ENCODE data around the gene LRRK1.

LRRK1 gene

DNA sequence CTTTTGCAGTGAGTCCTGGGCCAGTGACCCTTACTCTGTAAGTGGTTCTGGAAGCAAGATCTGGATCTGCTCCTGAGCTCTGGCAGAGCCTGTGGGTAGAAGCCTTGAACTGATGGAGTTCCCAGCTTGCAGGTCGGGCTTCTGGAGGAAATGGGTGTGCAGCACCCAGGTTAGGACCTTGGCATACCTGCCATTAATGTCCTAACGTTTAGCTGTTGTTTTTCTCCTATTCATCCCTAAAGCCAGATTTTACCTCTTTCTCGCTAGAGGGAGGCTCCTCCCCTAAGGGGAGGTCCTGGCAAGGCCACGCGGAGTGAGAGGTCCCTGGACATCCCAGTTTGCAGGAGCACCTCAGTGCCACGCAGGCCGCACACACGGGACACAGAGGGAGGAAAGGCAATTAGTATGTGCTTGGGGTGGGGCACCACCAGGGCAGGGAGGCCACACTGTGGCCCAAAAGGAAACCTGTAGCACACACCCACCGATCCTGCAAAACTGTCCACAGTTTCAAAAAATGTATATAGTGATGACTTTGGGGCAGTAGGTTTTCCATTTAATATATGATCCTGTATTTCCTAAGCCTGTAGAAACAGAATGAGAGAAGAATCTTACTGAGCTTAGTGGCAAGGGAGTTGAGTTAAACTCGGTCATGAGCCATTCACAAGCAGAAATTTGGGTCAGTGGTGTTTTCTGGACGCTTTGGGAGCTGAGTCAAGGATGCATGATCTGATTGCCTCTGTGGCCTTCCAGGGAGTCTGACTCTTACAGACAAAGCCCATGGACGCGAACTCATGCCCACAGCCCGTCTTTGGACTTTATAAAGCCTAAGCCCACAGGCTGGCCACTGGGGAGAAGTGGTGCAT is 148.7 kb downstream of the LRRK1 start:
- Histone ChIP-seq H3K9ac (ENCODE audit: low read length) (peak overlapping the region; percentile 85), H3K36me3 (ENCODE audit: control insufficient read depth in 1 of 2, insufficient read depth in 2 of 2, low read depth in 1 of 2, low read length in 2 of 2) (peaks cover 0 to 48% of the 10 kb centered on the region in 2 experiments), H4K8ac (ENCODE audit: low read length) (peak overlapping the region; percentile 96), H2AK5ac (ENCODE audit: low read length, severe bottlenecking) (no peak overlapping the region), H3K27me3 (ENCODE audit: control insufficient read depth in 1 of 2, insufficient read depth in 1 of 2, low read length in 2 of 2) (no peaks in the 10 kb centered on the region), H3K9me3 (ENCODE audit: control insufficient read depth, low read length) (no peaks in the 10 kb centered on the region), H3K4me1 (ENCODE audit: control insufficient read depth, insufficient read depth, low read depth, low read length) (peaks cover 22% of the 10 kb centered on the region), H3K4me2 (ENCODE audit: low read length, poor library complexity, severe bottlenecking) (no peak overlapping the region), H2AFZ (ENCODE audit: low read depth, low read length) (no peak overlapping the region), H3K18ac (ENCODE audit: low read depth in 1 of 2, low read length in 2 of 2) (peak overlapping the region; percentile 60 to 88), H3K79me1 (replicated peaks; ENCODE audit: low read length, poor library complexity, severe bottlenecking) (no peaks in the 10 kb centered on the region), H3K4ac (ENCODE audit: low read depth in 1 of 2, low read length in 2 of 2) (peak overlapping the region; percentile 75 to 92), H3K27ac (ENCODE audit: low read length, poor library complexity, severe bottlenecking) (no peak overlapping the region), H4K91ac (ENCODE audit: low read length) (peak overlapping the region; percentile 95), H3K4me3 (ENCODE audit: insufficient read depth in 1 of 2, low read depth in 1 of 2, low read length in 2 of 2) (peak overlapping the region in 1 of 2 experiments; percentile 5), H3K14ac (ENCODE audit: low read length in 2 of 2) (peak overlapping the region in 1 of 2 experiments; percentile 92), H2BK15ac (ENCODE audit: low read depth, poor library complexity, severe bottlenecking) (no peak overlapping the region), H3K23ac (ENCODE audit: low read length in 2 of 2) (no peak overlapping the region), H2BK5ac (ENCODE audit: low read depth, low read length, poor library complexity, severe bottlenecking) (no peak overlapping the region), H2BK120ac (ENCODE audit: low read depth, low read length) (peak overlapping the region; percentile 83), H2BK12ac (ENCODE audit: low read length in 2 of 2) (peak overlapping the region; percentile 44 to 96)
- 89% methylated on average over 13 of the region's 14 CpGs for WGBS
- DNase-seq = peak; percentile 10

DNA sequence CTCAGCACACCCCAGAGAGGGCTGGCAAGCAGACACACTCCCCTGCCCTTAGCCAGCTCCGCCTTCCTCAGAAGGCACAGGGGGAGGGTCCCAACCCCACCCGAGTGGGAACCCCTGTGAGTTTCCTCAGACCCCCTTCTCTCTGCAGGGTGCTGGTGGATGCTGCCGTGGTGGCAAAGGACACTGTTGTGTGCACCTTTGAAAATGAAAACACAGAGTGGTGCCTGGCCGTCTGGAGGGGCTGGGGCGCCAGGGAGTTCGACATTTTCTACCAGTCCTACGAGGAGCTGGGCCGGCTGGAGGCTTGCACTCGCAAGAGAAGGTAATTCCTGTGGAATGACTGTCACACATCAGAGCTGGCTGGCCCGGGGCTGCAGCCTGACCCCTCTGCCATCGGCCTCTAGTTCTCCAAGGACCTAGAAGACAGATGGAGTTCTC is 149.4 kb downstream of the LRRK1 start:
- DNase-seq = no peak
- Histone ChIP-seq H3K14ac (ENCODE audit: low read length in 2 of 2) (peak overlapping the region in 1 of 2 experiments; percentile 92), H3K27me3 (ENCODE audit: control insufficient read depth in 1 of 2, insufficient read depth in 1 of 2, low read length in 2 of 2) (no peaks in the 10 kb centered on the region), H2BK5ac (ENCODE audit: low read depth, low read length, poor library complexity, severe bottlenecking) (no peak overlapping the region), H3K23ac (ENCODE audit: low read length in 2 of 2) (peak overlapping the region in 1 of 2 experiments; percentile 6), H4K91ac (ENCODE audit: low read length) (peak overlapping the region; percentile 95), H2AFZ (ENCODE audit: low read depth, low read length) (peak overlapping the region; percentile 88), H2BK120ac (ENCODE audit: low read depth, low read length) (peak overlapping the region; percentile 83), H3K4me1 (ENCODE audit: control insufficient read depth, insufficient read depth, low read depth, low read length) (peaks cover 22% of the 10 kb centered on the region), H2BK12ac (ENCODE audit: low read length in 2 of 2) (peak overlapping the region; percentile 44 to 96), H3K18ac (ENCODE audit: low read depth in 1 of 2, low read length in 2 of 2) (peak overlapping the region; percentile 60 to 88), H3K4me2 (ENCODE audit: low read length, poor library complexity, severe bottlenecking) (no peak overlapping the region), H2AK5ac (ENCODE audit: low read length, severe bottlenecking) (no peak overlapping the region), H3K9ac (ENCODE audit: low read length) (peak overlapping the region; percentile 85), H3K4ac (ENCODE audit: low read depth in 1 of 2, low read length in 2 of 2) (peak overlapping the region; percentile 75 to 92), H3K27ac (ENCODE audit: low read length, poor library complexity, severe bottlenecking) (no peak overlapping the region), H2BK15ac (ENCODE audit: low read depth, poor library complexity, severe bottlenecking) (peak overlapping the region; percentile 85), H3K9me3 (ENCODE audit: control insufficient read depth, low read length) (no peaks in the 10 kb centered on the region), H4K8ac (ENCODE audit: low read length) (peak overlapping the region; percentile 96), H3K4me3 (ENCODE audit: insufficient read depth in 1 of 2, low read depth in 1 of 2, low read length in 2 of 2) (no peak overlapping the region), H3K79me1 (replicated peaks; ENCODE audit: low read length, poor library complexity, severe bottlenecking) (no peaks in the 10 kb centered on the region), H3K36me3 (ENCODE audit: control insufficient read depth in 1 of 2, insufficient read depth in 2 of 2, low read depth in 1 of 2, low read length in 2 of 2) (peaks cover 0 to 41% of the 10 kb centered on the region in 2 experiments)
- WGBS = 54% methylated on average over 11 of the region's 11 CpGs

DNA sequence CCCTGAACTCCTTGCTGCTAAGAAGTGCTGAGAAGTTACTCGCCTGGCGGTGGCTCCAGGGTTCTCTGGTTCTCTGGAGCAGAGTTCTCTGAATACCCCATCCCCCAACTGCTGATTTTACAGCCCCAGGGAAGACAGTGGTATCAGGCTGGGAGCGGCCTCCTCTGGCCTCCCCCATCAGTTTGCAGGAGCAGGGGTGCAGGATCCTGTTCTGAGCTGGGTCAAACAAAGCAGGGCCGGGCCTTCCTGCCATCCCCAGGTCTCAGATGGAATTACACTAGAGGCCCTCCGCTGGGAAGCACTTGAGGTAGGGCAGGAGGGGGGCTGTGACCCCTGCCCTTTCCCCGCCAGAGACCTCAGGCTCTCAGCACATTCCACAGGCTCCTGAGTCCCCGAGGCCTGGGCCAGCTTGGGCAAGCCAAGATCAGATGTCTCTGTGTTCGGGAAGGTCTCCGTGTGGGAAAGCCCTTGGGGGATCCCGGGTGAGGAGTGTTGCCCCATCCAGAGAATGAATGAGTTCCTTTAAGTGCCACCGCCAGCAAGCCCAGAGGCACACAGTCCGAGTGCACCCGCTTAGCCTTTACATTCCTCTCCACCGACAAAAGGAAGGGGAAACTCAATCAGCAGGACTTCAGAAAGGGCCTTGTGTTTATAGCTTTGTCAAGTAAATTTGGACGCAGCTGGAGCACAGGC is 149.9 kb downstream of the LRRK1 start:
- peak; percentile 96 for DNase-seq
- Histone ChIP-seq H2BK15ac (ENCODE audit: low read depth, poor library complexity, severe bottlenecking) (peak overlapping the region; percentile 91), H3K36me3 (ENCODE audit: control insufficient read depth in 1 of 2, insufficient read depth in 2 of 2, low read depth in 1 of 2, low read length in 2 of 2) (peaks cover 0 to 36% of the 10 kb centered on the region in 2 experiments), H2BK120ac (ENCODE audit: low read depth, low read length) (peak overlapping the region; percentile 83), H3K18ac (ENCODE audit: low read depth in 1 of 2, low read length in 2 of 2) (peak overlapping the region; percentile 60 to 88), H3K9me3 (ENCODE audit: control insufficient read depth, low read length) (no peaks in the 10 kb centered on the region), H4K8ac (ENCODE audit: low read length) (peak overlapping the region; percentile 96), H3K9ac (ENCODE audit: low read length) (peak overlapping the region; percentile 85), H3K23ac (ENCODE audit: low read length in 2 of 2) (peak overlapping the region in 1 of 2 experiments; percentile 68), H3K27me3 (ENCODE audit: control insufficient read depth in 1 of 2, insufficient read depth in 1 of 2, low read length in 2 of 2) (no peaks in the 10 kb centered on the region), H3K27ac (ENCODE audit: low read length, poor library complexity, severe bottlenecking) (no peak overlapping the region), H3K4me3 (ENCODE audit: insufficient read depth in 1 of 2, low read depth in 1 of 2, low read length in 2 of 2) (no peak overlapping the region), H4K91ac (ENCODE audit: low read length) (peak overlapping the region; percentile 95), H2BK5ac (ENCODE audit: low read depth, low read length, poor library complexity, severe bottlenecking) (no peak overlapping the region), H3K4me2 (ENCODE audit: low read length, poor library complexity, severe bottlenecking) (no peak overlapping the region), H3K14ac (ENCODE audit: low read length in 2 of 2) (peak overlapping the region in 1 of 2 experiments; percentile 92), H2BK12ac (ENCODE audit: low read length in 2 of 2) (peak overlapping the region; percentile 57 to 96), H2AFZ (ENCODE audit: low read depth, low read length) (peak overlapping the region; percentile 88), H2AK5ac (ENCODE audit: low read length, severe bottlenecking) (no peak overlapping the region), H3K79me1 (replicated peaks; ENCODE audit: low read length, poor library complexity, severe bottlenecking) (no peaks in the 10 kb centered on the region), H3K4ac (ENCODE audit: low read depth in 1 of 2, low read length in 2 of 2) (peak overlapping the region; percentile 75 to 92), H3K4me1 (ENCODE audit: control insufficient read depth, insufficient read depth, low read depth, low read length) (peaks cover 22% of the 10 kb centered on the region)
- WGBS = 18% methylated on average over 10 of the region's 15 CpGs

DNA sequence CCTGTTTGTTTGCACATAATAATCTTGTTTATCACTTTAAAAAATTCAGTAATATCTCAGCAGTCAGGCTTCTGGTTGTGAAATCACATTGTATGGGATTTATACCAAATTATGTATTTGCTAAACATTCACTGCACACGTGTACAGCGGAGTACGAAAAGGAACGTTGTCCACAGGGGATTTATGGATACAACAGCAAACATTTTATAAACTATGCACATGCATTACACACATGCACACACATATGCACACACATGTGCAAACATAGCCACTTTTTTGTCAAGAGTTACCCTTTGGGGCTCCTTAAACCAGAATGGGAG is 150.5 kb downstream of the LRRK1 start:
- H2BK5ac ChIP-seq (ENCODE audit: low read depth, low read length, poor library complexity, severe bottlenecking) = no peak overlapping the region
- no peaks in the 10 kb centered on the region for H3K27me3 ChIP-seq (ENCODE audit: control insufficient read depth in 1 of 2, insufficient read depth in 1 of 2, low read length in 2 of 2)
- DNase-seq = no peak
- H3K9ac ChIP-seq (ENCODE audit: low read length) = peak overlapping the region; percentile 85
- no peak overlapping the region for H4K8ac ChIP-seq (ENCODE audit: low read length)
- H3K4me3 ChIP-seq (ENCODE audit: insufficient read depth in 1 of 2, low read depth in 1 of 2, low read length in 2 of 2) = no peak overlapping the region
- H3K4me2 ChIP-seq (ENCODE audit: low read length, poor library complexity, severe bottlenecking) = no peak overlapping the region
- 63% methylated on average over 4 of the region's 4 CpGs for whole genome bisulfite sequencing
- no peaks in the 10 kb centered on the region for H3K79me1 ChIP-seq (replicated peaks; ENCODE audit: low read length, poor library complexity, severe bottlenecking)
- no peak overlapping the region for H2BK15ac ChIP-seq (ENCODE audit: low read depth, poor library complexity, severe bottlenecking)
- no peak overlapping the region for H4K91ac ChIP-seq (ENCODE audit: low read length)
- peak overlapping the region; percentile 11 for H2BK120ac ChIP-seq (ENCODE audit: low read depth, low read length)
- H2AFZ ChIP-seq (ENCODE audit: low read depth, low read length) = no peak overlapping the region
- H3K9me3 ChIP-seq (ENCODE audit: control insufficient read depth, low read length) = no peaks in the 10 kb centered on the region
- H3K4me1 ChIP-seq (ENCODE audit: control insufficient read depth, insufficient read depth, low read depth, low read length) = peaks cover 20% of the 10 kb centered on the region
- H3K23ac ChIP-seq (ENCODE audit: low read length in 2 of 2) = no peak overlapping the region
- no peak overlapping the region for H3K18ac ChIP-seq (ENCODE audit: low read depth in 1 of 2, low read length in 2 of 2)
- H2AK5ac ChIP-seq (ENCODE audit: low read length, severe bottlenecking) = no peak overlapping the region
- H3K4ac ChIP-seq (ENCODE audit: low read depth in 1 of 2, low read length in 2 of 2) = no peak overlapping the region
- peaks cover 0 to 31% of the 10 kb centered on the region in 2 experiments for H3K36me3 ChIP-seq (ENCODE audit: control insufficient read depth in 1 of 2, insufficient read depth in 2 of 2, low read depth in 1 of 2, low read length in 2 of 2)
- no peak overlapping the region for H3K14ac ChIP-seq (ENCODE audit: low read length in 2 of 2)
- no peak overlapping the region for H3K27ac ChIP-seq (ENCODE audit: low read length, poor library complexity, severe bottlenecking)
- peak overlapping the region in 1 of 2 experiments; percentile 62 for H2BK12ac ChIP-seq (ENCODE audit: low read length in 2 of 2)
